ENCODE results near the gene OIP5. TPM values are rescaled to one million over a fixed set of nuclear protein-coding genes. Genes with fewer than 3 reads are reported as not detected.

Gene OIP5
- total and polyA plus RNA-seq, 2 of the 13 experiments (the other 11 are each of a cell fraction or from before 2014, with no cell fraction given), result 10.7 to 38.0 TPM

DNA sequence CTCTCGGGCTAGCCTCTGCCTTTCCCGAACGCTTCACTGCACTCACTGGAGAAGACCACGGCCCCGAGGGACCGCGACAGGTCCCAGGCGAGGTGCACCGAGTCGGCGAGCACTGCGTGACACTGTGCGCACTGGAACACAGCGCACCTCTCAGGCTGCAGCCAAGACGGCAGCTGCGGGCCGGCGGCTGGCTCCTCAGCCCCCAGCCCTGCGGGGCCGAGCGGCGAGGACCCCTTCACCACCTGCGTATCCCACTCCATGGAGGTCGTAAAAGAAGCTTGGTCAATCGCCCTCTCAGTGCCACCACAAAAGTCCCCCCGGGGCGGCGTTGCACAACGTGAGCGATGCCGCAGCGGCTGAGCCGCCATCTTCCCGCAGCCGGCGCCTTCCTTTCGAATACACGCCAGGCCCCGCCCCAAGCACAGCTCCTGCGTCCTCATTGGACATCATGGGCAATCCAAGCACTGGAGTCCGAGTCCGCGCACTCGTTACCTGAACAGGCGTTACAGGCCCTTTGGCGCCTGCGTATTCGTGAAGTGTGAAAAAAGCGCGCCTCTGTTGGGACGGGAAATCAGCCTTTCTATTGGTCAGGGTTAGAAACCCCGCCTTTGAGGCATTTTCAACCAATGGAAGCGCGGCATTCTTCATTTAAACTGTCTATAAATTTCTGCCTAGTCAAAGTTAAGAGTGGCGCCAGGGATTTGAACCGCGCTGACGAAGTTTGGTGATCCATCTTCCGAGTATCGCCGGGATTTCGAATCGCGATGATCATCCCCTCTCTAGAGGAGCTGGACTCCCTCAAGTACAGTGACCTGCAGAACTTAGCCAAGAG, at the start of gene OIP5, which contains the start of gene NUSAP1 (continued):
- TF ChIP-seq FOSL1 (CRISPR knock-in tag; IDR thresholded peaks at IDR 0.05; ENCODE audit: borderline replicate concordance) (no peak), SETDB1 (CRISPR knock-in tag; IDR thresholded peaks at IDR 0.05; ENCODE audit: borderline replicate concordance) (no peak), NFATC3 (CRISPR knock-in tag; IDR thresholded peaks at IDR 0.05) (peak; percentile 83; the same call in 1 of the 2 replicates), GABPA (IDR thresholded peaks at IDR 0.05; ENCODE audit: low read depth, low read length) (no peak), GABPA (CRISPR knock-in tag; IDR thresholded peaks at IDR 0.05; ENCODE audit: low read depth) (peak; percentile 26; the same call in 1 of the 2 replicates), ZNF333 (CRISPR knock-in tag; IDR thresholded peaks at IDR 0.05; ENCODE audit: borderline replicate concordance) (no peak), ZNF3 (CRISPR knock-in tag; IDR thresholded peaks at IDR 0.05) (no peak), ZNF326 (CRISPR knock-in tag; IDR thresholded peaks at IDR 0.05; ENCODE audit: borderline replicate concordance) (no peak), SRSF4 (IDR thresholded peaks at IDR 0.05; ENCODE audit: low read depth, low read length, poor library complexity, severe bottlenecking) (no peak), ZNF629 (CRISPR knock-in tag; conservative IDR thresholded peaks at IDR 0.05) (no peak), ZUFSP (CRISPR knock-in tag; IDR thresholded peaks at IDR 0.05; ENCODE audit: borderline replicate concordance) (no peak), SAP130 (CRISPR knock-in tag; IDR thresholded peaks at IDR 0.05; ENCODE audit: low read depth) (peak; percentile 99), ZGPAT (CRISPR knock-in tag; IDR thresholded peaks at IDR 0.05) (peak; percentile 58; the same call in 1 of the 2 replicates), MTF2 (CRISPR knock-in tag; IDR thresholded peaks at IDR 0.05; ENCODE audit: borderline replicate concordance) (peak; percentile 54; the same call in 1 of the 2 replicates), PAF1 (CRISPR knock-in tag; IDR thresholded peaks at IDR 0.05) (no peak), TMF1 (CRISPR knock-in tag; IDR thresholded peaks at IDR 0.05; ENCODE audit: low read depth) (peak; percentile 61; the same call in 1 of the 2 replicates), KDM4B (CRISPR knock-in tag; IDR thresholded peaks at IDR 0.05) (no peak), SATB2 (CRISPR knock-in tag; IDR thresholded peaks at IDR 0.05) (no peak), PAWR (CRISPR knock-in tag; IDR thresholded peaks at IDR 0.05; ENCODE audit: borderline replicate concordance) (0 out of 2 replicates have a peak, but pooled peaks have one; percentile 66), HNF4G (IDR thresholded peaks at IDR 0.05; ENCODE audit: borderline replicate concordance, low read depth, low read length) (no peak), HNF4G (CRISPR knock-in tag; IDR thresholded peaks at IDR 0.05; ENCODE audit: borderline replicate concordance, low read depth) (peak; percentile 62), ZNF800 (CRISPR knock-in tag; IDR thresholded peaks at IDR 0.05) (no peak)
- TF ChIP-seq, protein P1, sequence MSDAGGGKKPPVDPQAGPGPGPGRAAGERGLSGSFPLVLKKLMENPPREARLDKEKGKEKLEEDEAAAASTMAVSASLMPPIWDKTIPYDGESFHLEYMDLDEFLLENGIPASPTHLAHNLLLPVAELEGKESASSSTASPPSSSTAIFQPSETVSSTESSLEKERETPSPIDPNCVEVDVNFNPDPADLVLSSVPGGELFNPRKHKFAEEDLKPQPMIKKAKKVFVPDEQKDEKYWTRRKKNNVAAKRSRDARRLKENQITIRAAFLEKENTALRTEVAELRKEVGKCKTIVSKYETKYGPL (CRISPR knock-in tag; IDR thresholded peaks at IDR 0.05), result no peak
- TF ChIP-seq, protein P2, sequence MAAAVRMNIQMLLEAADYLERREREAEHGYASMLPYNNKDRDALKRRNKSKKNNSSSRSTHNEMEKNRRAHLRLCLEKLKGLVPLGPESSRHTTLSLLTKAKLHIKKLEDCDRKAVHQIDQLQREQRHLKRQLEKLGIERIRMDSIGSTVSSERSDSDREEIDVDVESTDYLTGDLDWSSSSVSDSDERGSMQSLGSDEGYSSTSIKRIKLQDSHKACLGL (CRISPR knock-in tag; IDR thresholded peaks at IDR 0.05), result peak; percentile 49; the same call in 1 of the 2 replicates
